H9 (cell line): ENCODE measurements around the gene SC5D. TPM values are rescaled to one million over a fixed set of nuclear protein-coding genes. Genes with fewer than 3 reads are reported as not detected.

Source experiments
- DNase-seq: peaks from one replicate; pipeline ENCODE4 v3.0.0-alpha.2; 2017
- H2AFZ ChIP-seq: one replicate; pipeline ENCODE4 v1.6.1; 2013; ENCODE audit warnings: mild to moderate bottlenecking, low read length, control low read depth, moderate library complexity
- H2AK5ac ChIP-seq: 2 replicates; pipeline ENCODE4 v1.6.1; 2013; ENCODE audit warnings: low read length, control low read depth, mixed read lengths; ENCODE audit not compliant: insufficient read length
- H2BK120ac ChIP-seq: one replicate; pipeline ENCODE4 v1.6.1; 2013; ENCODE audit warnings: low read depth, mild to moderate bottlenecking, low read length, control low read depth, inconsistent platforms; ENCODE audit not compliant: poor library complexity, severe bottlenecking
- H2BK12ac ChIP-seq: 2 replicates; pipeline ENCODE4 v1.6.1; 2013; ENCODE audit warnings: low read length, control low read depth, mixed read lengths, low read depth; ENCODE audit not compliant: insufficient read length
- H2BK15ac ChIP-seq: 2 replicates; pipeline ENCODE4 v1.6.1; 2013; ENCODE audit warnings: low read depth, low read length, control low read depth
- H2BK20ac ChIP-seq: one replicate; pipeline ENCODE4 v1.6.1; 2013; ENCODE audit warnings: low read depth, mild to moderate bottlenecking, low read length, control low read depth, inconsistent platforms; ENCODE audit not compliant: poor library complexity, severe bottlenecking
- H2BK5ac ChIP-seq: 2 replicates; pipeline ENCODE4 v1.6.1; 2013; ENCODE audit warnings: low read length, control low read depth, mixed read lengths; ENCODE audit not compliant: insufficient read length
- H3K14ac ChIP-seq: 2 replicates; pipeline ENCODE4 v1.6.1; 2013; ENCODE audit warnings: low read length, control low read depth; ENCODE audit not compliant: insufficient read depth
- H3K18ac ChIP-seq: 2 replicates; pipeline ENCODE4 v1.6.1; 2013; ENCODE audit warnings: low read depth, mild to moderate bottlenecking, mixed read lengths, low read length, control low read depth; ENCODE audit not compliant: insufficient read length
- H3K23ac ChIP-seq: 2 replicates; pipeline ENCODE4 v1.6.1; 2013; ENCODE audit warnings: low read length, control low read depth, mixed read lengths, low read depth; ENCODE audit not compliant: insufficient read length
- H3K23me2 ChIP-seq: 2 replicates; pipeline ENCODE4 v1.6.1; 2013; ENCODE audit warnings: low read depth, mild to moderate bottlenecking, mixed read lengths, low read length, control low read depth; ENCODE audit not compliant: insufficient read length, poor library complexity, severe bottlenecking
- H3K27ac ChIP-seq: 2 replicates; pipeline ENCODE4 v1.5.1; 2013; ENCODE audit warnings: low read length, control low read depth, mixed read lengths, low read depth; ENCODE audit not compliant: insufficient read length
- H3K27me3 ChIP-seq: 2 replicates; pipeline ENCODE4 v1.6.1; 2013; ENCODE audit warnings: low read length, control low read depth, inconsistent platforms; ENCODE audit not compliant: insufficient read depth
- H3K4ac ChIP-seq: 2 replicates; pipeline ENCODE4 v1.6.1; 2013; ENCODE audit warnings: low read depth, mild to moderate bottlenecking, control low read depth, inconsistent platforms, low read length, moderate library complexity
- H3K4me1 ChIP-seq: 2 replicates; pipeline ENCODE4 v1.6.1; 2013; ENCODE audit warnings: low read length, control low read depth, inconsistent platforms; ENCODE audit not compliant: insufficient read depth
- H3K4me2 ChIP-seq: 2 replicates; pipeline ENCODE4 v1.6.1; 2013; ENCODE audit warnings: low read length, control low read depth, mixed read lengths; ENCODE audit not compliant: insufficient read length, insufficient read depth
- H3K56ac ChIP-seq: 2 replicates; pipeline ENCODE4 v1.6.1; 2013; ENCODE audit warnings: low read depth, mild to moderate bottlenecking, mixed read lengths, low read length, control low read depth; ENCODE audit not compliant: insufficient read length
- H3K79me1 ChIP-seq: 2 replicates; pipeline ENCODE4 v1.6.1; 2013; ENCODE audit warnings: low read depth, mild to moderate bottlenecking, moderate library complexity, low read length, control low read depth, inconsistent platforms; ENCODE audit not compliant: insufficient read depth, poor library complexity, severe bottlenecking
- H3K79me2 ChIP-seq: 2 replicates; pipeline ENCODE4 v1.6.1; 2013; ENCODE audit warnings: low read length, control low read depth, inconsistent platforms; ENCODE audit not compliant: insufficient read depth
- H3K9ac ChIP-seq: 2 replicates; pipeline ENCODE4 v1.6.1; 2013; ENCODE audit warnings: low read length, control low read depth, mixed read lengths; ENCODE audit not compliant: insufficient read length; ENCODE audit errors: extremely low read depth
- H3K9me3 ChIP-seq: one replicate; pipeline ENCODE4 v1.6.1; 2013; ENCODE audit warnings: low read depth, low read length, inconsistent platforms; ENCODE audit not compliant: control insufficient read depth
- H3T11ph ChIP-seq: one replicate; pipeline ENCODE4 v1.6.1; 2013; ENCODE audit warnings: mild to moderate bottlenecking, low read length, control low read depth, inconsistent platforms
- H4K20me1 ChIP-seq: one replicate; pipeline ENCODE4 v1.6.1; 2013; ENCODE audit not compliant: control insufficient read depth, insufficient read length, insufficient read depth
- H4K5ac ChIP-seq: 2 replicates; pipeline ENCODE4 v1.6.1; 2013; ENCODE audit warnings: low read depth, mild to moderate bottlenecking, mixed read lengths, low read length, control low read depth; ENCODE audit not compliant: insufficient read length
- H4K8ac ChIP-seq: replicated peaks from 2 replicates; pipeline ENCODE4 v1.6.1; 2013; ENCODE audit warnings: low read length, control low read depth, mixed read lengths, low read depth; ENCODE audit not compliant: insufficient read length
- H4K91ac ChIP-seq: 2 replicates; pipeline ENCODE4 v1.6.1; 2013; ENCODE audit warnings: low read depth, mild to moderate bottlenecking, moderate library complexity, mixed read lengths, low read length, control low read depth; ENCODE audit not compliant: insufficient read length
- H3K27ac Mint-ChIP-seq, 3 experiments: 2 replicates in 2 of 3; 3 replicates in 1 of 3; pipeline ENCODE4 v1.8.0; 2020 to 2021; ENCODE audit warnings: mixed read lengths in 3 of 3, mild to moderate bottlenecking in 1 of 3, moderate library complexity in 1 of 3
- H3K27me3 Mint-ChIP-seq: 2 replicates; pipeline ENCODE4 v1.8.0; 2021; ENCODE audit warnings: low read depth, mild to moderate bottlenecking, moderate library complexity, mixed read lengths
- H3K36me3 Mint-ChIP-seq, 3 experiments: 2 replicates in 2 of 3; 3 replicates in 1 of 3; pipeline ENCODE4 v1.8.0; 2020 to 2021; ENCODE audit warnings: low read depth in 3 of 3, mixed read lengths in 3 of 3; ENCODE audit not compliant: insufficient read depth in 1 of 3
- H3K4me1 Mint-ChIP-seq, 2 experiments: 2 replicates each; pipeline ENCODE4 v1.8.0; 2020; ENCODE audit warnings: mixed read lengths in 2 of 2
- H3K4me3 Mint-ChIP-seq, 2 experiments: 2 replicates in 1 of 2; 3 replicates in 1 of 2; pipeline ENCODE4 v1.8.0; 2020 to 2021; ENCODE audit warnings: mild to moderate bottlenecking in 2 of 2, mixed read lengths in 2 of 2, moderate library complexity in 1 of 2
- H3K9me3 Mint-ChIP-seq, 2 experiments: 2 replicates in 1 of 2; 3 replicates in 1 of 2; pipeline ENCODE4 v1.8.0; 2020; ENCODE audit warnings: mild to moderate bottlenecking in 2 of 2, mixed read lengths in 2 of 2, moderate library complexity in 1 of 2
- WGBS: extraction: QIAGEN DNeasy Blood & Tissue Kit; methylation state at CpG from one replicate; pipeline ENCODE4 v1.1.7; 2013; ENCODE audit warnings: missing lambda C conversion rate, low lambda C conversion rate, mixed read lengths; ENCODE audit not compliant: insufficient read length; ENCODE audit errors: extremely low coverage; 5-methylcytosine and 5-hydroxymethylcytosine counted together
- total RNA-seq: library from RNA; stranded (reverse); gene quantifications from 2 replicates; pipeline ENCODE4 v1.2.1, GENCODE V29; 2021
- TF ChIP-seq, protein P1 (sequence below): fragments of 200-600 bp; sonication (generic); conservative IDR thresholded peaks from 3 replicates; pipeline ENCODE4 v1.8.0; 2021; ENCODE audit warnings: antibody characterized with exemption, mild to moderate bottlenecking

The SC5D gene
- total RNA-seq, 1 experiment from 2014 or later = 92.0 TPM

DNA sequence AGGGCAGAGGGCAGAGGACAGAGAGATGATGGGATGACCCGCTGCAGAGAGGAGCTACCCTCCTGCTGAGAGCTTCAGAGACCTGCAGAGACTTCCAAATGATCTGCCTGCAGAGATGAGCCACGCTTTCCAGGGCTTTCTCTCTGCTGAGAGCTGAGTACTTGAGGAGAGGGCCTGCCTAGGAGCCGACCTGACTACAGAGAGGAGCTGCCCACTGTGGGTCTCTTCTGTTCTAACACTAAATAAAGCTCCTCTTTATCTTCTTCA, 45.9 kb upstream of the SC5D start:
- Histone ChIP-seq H4K91ac (no peak overlapping the region), H3K4me1 (no peaks in the 10 kb centered on the region), H3K9me3 (no peaks in the 10 kb centered on the region), H4K5ac (no peak overlapping the region), H2BK15ac (no peak overlapping the region), H3T11ph (no peak overlapping the region), H3K79me1 (no peaks in the 10 kb centered on the region), H3K23me2 (no peaks in the 10 kb centered on the region), H3K56ac (no peak overlapping the region), H2AK5ac (no peak overlapping the region), H4K8ac (no peak overlapping the region), H3K4me2 (no peak overlapping the region), H2AFZ (no peak overlapping the region), H3K27me3 (no peaks in the 10 kb centered on the region), H3K23ac (no peak overlapping the region), H3K27ac (no peak overlapping the region), H2BK20ac (no peak overlapping the region), H3K14ac (no peak overlapping the region), H2BK12ac (no peak overlapping the region), H3K4ac (no peak overlapping the region), H2BK5ac (no peak overlapping the region), H3K79me2 (no peaks in the 10 kb centered on the region), H4K20me1 (no peaks in the 10 kb centered on the region), H2BK120ac (no peak overlapping the region), H3K9ac (no peak overlapping the region), H3K18ac (no peak overlapping the region)
- Mint-ChIP-seq H3K27ac (no peak overlapping the region; a peak in 1 of 7 replicates), H3K4me3 (no peak overlapping the region), H3K4me1 (peaks cover 39 to 44% of the 10 kb centered on the region in 2 experiments), H3K27me3 (no peaks in the 10 kb centered on the region), H3K36me3 (no peaks in the 10 kb centered on the region), H3K9me3 (peaks cover 0 to 3% of the 10 kb centered on the region in 2 experiments; a peak in 1 of 5 replicates)
- no CpG with 5 or more reads among the region's 3 CpGs for WGBS
- DNase-seq = peak; percentile 51
- TF ChIP-seq, protein P1, sequence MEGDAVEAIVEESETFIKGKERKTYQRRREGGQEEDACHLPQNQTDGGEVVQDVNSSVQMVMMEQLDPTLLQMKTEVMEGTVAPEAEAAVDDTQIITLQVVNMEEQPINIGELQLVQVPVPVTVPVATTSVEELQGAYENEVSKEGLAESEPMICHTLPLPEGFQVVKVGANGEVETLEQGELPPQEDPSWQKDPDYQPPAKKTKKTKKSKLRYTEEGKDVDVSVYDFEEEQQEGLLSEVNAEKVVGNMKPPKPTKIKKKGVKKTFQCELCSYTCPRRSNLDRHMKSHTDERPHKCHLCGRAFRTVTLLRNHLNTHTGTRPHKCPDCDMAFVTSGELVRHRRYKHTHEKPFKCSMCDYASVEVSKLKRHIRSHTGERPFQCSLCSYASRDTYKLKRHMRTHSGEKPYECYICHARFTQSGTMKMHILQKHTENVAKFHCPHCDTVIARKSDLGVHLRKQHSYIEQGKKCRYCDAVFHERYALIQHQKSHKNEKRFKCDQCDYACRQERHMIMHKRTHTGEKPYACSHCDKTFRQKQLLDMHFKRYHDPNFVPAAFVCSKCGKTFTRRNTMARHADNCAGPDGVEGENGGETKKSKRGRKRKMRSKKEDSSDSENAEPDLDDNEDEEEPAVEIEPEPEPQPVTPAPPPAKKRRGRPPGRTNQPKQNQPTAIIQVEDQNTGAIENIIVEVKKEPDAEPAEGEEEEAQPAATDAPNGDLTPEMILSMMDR = no peak
